HFF-Myc (cell line): ENCODE results near the gene OXGR1.
"Not testable (repeated sequence)": the region's sequence is repeated elsewhere in the genome, so short reads cannot be mapped to it uniquely, and the experiment has no call there.

Experiments
- DNase-seq: peaks from one replicate; pipeline ENCODE4 v3.0.0-alpha.2; 2011; ENCODE audit warnings: low read depth; ENCODE audit errors: extremely low read depth
- H3K4me3 ChIP-seq: replicated peaks from 2 replicates; pipeline ENCODE4 v1.5.1; 2011; ENCODE audit warnings: low read depth, mild to moderate bottlenecking, control low read depth, low read length
- CTCF ChIP-seq: IDR thresholded peaks from 2 replicates; pipeline ENCODE4 v1.5.1; 2012; ENCODE audit warnings: mild to moderate bottlenecking, low read depth, low read length, control low read depth; ENCODE audit errors: missing control alignments

The OXGR1 gene

DNA sequence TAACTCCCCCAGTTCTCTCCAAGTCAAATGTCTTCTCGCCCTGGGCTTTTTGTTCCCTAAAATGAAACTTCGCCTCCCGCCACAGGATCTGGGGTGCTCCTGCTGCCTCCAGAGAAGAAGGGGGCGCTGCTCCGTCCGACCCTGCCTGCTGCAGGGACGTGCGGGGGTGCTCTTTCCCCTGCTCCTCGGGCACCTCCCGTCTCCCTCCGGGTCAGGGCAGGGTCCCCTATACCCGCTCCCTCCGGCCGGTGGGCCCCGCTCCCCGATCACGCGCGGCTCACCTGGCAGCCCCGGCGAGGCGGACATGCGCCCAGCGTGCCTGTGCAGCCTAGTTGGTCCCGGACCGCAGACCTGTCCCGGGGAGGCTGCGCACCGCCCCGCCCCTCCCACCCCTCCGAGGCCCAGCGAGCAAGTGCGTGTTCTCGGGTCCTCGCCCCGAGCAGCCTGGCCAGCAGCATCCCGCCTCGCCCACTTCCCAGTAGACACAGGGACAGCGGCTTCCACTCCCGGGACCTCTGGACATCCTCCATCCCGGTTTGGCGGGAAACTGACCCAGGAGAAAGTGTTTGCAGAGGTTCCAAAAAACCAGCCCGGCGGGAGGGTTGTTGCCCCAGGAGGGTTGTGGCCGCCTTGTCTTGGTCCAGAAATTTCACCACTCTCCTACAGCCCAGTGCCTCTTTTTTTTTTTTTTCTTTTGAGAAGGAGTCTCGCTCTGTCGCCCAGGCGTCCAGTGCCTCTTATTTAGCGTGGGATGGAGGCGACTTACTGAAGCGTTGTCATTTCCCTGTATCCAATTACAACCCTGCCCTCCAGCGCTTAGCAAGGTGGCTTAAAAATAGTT, at the start of gene OXGR1:
Gene OXGR1 (minus strand): TSS at position 460 of the 841 bp plus-strand sequence. CDS start 6,717 bp downstream, outside the sequence.
- H3K4me3 ChIP-seq: peak within 1 kb of the TSS; percentile 13; the same call in 1 of the 2 replicates
- no peak for TF ChIP-seq CTCF
- no peak for DNase-seq

DNA sequence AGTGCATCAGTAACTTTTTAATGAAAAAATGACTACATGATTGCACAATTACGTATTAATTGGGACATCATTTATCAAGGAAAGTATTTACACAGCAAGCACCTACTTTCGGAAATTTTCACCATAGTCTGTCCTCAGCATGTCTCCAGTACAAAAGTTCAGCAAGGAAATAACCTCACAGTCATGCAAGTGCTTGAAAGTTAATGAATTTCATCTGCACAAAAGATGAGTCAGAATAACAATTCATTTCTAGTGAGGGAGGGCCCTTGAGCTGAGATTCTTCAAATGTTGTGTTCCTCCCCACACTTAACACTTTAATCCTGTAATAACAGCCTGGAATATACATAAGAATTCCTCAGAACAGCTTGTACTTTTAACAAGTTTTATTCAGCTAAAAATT, 49.0 kb upstream of the OXGR1 start:
- no peak for TF ChIP-seq CTCF
- DNase-seq: peak; percentile 46
- H3K4me3 ChIP-seq: no peak overlapping the region

DNA sequence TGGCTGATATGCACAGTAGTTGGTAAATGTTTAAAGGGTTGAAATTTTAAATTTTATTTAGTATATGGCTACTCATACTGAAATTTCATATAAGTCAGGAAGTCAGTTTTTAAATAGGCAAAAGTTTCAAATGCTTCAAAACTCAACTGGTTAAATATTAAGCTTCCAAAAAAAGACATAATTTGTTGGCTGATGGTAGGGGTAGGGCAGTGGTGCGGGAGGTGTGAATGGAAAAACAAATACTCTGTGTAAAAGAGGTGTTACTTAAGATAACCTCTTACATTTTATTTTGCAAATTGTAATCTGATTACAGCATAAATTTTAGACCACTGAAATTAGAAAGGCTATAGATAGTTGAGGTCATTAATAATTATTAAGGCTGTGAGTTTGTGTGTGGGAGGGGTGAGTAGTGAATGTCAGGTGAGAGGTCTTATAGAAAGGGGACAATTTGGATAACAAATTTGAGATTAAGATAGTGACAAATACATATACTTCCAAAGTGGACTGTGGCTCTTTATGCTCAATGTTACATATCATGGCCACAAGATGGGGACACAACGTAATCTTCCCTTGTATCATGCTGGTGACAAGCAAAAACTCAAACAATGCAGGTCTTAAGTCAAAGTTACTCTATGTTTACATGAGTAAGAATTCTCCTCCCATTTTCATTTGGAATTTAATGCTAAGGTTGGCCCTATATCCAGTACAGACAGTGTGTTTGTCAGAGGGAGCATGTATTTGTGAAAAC, 36.6 kb upstream of the OXGR1 start:
- peak; percentile 27 for TF ChIP-seq CTCF
- DNase-seq: no peak
- no peak overlapping the region for H3K4me3 ChIP-seq

GRCh38 chr13:97028441-97029299, 34.4 kb upstream of the OXGR1 start:
- H3K4me3 ChIP-seq: no peak overlapping the region

DNA sequence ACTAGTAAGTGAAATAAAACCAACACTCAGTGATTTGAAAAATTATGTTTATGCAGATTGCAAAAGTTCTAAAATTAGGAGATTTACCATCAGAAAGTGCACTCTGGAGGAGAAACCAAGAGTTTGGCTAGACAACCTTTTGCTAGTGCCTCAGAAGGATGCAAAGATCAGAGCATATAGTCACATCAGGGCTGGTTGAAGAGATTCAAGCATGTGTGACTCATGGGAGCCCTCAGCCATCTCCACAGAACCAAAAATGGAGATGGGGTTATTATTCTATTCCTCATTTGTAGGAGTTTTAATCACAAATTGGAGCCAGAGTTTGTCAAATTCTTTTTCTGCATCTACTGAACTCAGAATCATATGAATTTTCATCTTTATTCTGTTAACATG, 32.9 kb upstream of the OXGR1 start:
- no peak for TF ChIP-seq CTCF
- no peak overlapping the region for H3K4me3 ChIP-seq
- no peak for DNase-seq

More at GRCh38 chr13:97028441-97029299, 34.4 kb upstream of the OXGR1 start:
- DNase-seq: peak; percentile 14
- TF ChIP-seq CTCF: peak; percentile 77

GRCh38 chr13:97026531-97027161, 32.4 kb upstream of the OXGR1 start:
- no peak for DNase-seq
- no peak for TF ChIP-seq CTCF
- no peak overlapping the region for H3K4me3 ChIP-seq

- H3K4me3 ChIP-seq, DNase-seq: not testable (repeated sequence)
Measured at GRCh38 chr13:97023812-97024211, 29.5 kb upstream of the OXGR1 start.
